ENCODE data around the gene CLCNKB.
"Not testable (repeated sequence)": the region's sequence is repeated elsewhere in the genome, so short reads cannot be mapped to it uniquely, and the experiment has no call there.

CLCNKB gene

DNA sequence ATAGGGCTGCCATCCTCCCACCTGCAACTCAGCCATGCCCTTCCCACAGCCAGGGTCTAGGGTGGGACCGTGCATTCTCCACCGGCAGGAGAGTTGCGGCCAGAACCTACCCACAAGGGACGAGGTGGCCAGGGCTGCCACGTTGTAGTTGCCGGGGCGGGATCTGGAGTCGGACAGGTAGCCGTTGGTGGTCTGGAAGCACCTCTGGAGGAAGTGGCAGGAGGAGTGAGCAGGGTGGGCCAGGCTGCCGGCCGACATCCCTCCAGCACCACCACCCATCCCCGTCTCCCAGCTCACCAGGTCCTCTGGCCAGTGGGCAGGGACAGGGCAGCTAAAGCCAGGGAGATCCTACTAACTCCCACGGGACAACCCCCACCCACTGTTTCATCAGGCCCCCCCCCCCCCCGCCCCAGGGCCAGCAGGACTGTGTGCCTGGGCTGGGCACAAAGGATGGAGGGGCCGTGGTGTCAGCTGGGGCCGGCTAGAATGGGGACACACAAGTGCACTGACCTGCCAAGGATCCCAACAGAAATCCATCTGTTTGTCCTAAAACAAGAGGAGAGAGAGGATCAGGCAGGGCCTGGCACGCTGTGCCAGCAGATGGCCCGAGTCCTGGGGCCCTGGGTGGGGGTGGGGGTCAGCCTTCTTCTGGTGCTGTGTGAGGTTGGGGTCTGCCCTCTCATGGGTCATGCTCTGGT, 18.6 kb downstream of the CLCNKB start:
- DNase-seq = not testable (repeated sequence)

DNA sequence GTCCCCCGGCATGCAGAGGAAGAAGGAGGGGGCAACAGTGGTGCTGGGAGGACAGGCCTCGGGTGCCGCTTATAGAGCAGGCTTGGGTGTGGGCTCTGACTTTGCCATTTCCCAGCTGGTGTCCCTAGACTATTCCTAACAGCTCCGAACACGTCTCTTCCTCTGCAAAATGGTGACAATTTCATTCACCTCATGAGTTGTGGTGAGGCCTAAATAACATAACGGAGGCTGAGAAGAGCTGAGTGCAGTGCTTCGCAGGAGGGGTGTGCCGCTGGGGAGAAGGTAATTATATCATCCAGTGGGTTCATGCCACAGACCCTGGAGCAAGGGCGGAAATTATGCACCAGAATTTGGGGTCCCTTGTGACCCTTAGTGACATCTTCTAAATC, 19.1 kb downstream of the CLCNKB start:
- DNase-seq = not testable (repeated sequence)

DNA sequence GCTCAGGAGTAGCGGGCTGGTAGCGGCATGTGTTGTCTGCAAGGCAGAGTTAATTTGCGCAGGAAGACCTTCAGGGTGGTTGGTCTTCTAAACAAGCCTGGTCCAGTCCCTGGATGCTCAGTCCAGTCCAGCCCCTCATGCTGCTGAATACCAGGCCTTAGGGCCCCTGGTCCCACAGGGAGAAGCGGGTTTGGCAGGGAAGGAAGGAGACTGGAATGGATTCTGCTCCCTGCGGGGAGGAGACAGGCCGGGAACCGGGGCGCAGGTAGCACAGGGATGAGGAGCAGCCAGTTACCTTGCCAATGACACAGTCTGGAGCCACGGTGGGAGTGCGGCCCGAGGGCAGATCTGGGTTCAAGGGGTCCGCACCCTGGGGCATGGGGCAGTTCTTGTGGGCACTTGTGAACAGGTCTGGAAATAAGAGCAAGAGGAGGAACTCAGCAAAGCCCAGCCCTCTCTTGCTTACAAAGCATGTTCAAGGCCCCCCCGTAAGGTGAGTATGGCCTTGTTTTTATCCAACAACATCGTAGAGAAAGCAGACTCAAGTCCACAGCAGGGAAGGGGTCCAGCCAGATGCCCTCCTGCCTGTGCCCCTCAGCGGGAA, 19.7 kb downstream of the CLCNKB start:
- DNase-seq = no peak

DNA sequence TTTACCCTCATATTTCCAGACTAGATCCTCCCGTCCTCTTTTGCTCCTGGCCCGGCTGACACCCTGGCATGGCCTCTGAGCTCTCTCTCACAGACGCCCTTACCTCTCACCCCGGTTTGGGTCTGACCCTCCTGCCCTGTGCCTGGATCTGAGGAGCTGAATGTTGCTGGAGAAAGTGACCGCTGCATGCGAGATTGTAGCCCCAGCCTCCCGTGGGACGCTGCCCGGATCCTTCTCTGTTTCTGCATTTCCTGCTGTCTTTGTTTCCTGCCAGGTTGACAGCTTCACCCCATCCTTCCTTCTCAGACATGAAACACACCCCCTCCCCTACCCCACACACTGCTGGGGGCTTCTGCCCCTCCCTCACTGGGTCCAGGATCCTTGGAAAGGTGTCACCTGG, 20.3 kb downstream of the CLCNKB start:
- DNase-seq = no peak

DNA sequence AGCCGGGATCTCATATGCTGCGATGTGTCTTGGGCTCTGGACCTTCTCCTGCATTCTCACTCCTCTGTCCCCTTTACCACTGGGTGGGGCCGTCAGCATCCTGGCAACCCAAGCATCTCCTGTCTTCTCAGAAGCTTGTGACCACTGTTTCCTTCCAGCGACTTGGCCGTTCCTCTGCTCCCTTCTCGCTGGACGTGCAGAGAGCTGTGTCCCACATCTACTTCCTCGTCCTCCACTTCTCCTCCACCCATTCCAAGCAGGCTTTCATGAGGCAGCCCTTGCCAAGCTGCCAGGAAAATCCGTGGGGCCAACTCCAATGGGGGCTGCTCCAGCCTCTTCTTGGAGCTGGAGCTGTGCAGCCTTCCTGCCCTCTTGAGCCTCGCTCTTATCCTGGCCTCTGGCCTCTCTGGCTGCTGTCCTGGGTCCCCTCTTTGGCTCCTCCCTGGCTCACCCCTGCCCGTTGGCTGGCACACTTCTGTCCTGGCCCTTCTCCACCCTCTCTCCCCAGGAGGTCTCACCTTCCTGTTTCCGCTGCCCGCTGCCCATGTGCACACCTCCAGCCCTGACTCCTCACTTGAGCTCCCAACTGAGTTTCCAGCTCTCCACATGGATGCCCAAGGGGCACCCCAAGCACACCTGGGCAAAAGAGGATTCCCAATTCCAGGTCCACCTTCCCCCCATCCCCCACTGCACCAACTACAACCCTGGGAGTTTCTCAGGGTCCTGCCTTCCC, 21.1 kb downstream of the CLCNKB start:
- no peak for DNase-seq

DNA sequence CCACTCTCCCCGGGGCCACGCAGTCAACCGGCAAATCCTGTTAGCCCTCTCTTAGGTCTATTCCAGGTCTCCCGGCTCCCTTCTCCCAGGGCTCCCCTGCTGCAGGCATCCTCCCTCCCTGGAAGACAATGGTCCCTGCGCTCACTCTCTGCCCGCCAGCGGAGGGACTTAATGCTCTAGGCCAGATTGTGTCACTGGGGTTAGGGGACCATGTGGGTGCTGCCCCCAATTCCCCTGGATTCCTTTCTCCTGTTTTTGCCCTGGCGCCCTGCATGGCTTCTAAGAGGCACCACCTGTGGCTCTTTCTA, 21.6 kb downstream of the CLCNKB start:
- no peak for DNase-seq

DNA sequence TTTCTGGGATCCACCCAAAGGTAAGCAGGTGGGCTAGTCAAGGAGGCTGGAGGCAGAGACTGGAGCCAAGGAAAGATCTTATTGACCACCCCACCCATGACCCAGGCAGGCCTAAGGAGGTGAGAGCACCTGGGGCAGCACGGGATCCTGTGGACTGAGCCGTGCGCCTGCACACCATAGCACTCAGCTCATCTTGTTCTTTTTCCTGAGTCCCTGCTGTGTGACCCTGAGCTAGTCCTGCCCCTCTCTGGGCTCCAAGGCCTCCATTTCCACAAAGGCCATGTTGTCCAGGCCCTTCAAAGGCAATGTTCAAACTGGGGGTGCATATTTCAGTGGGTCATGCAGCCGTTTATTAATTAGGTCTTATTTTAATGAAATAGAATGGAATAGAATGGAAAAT, 22.7 kb downstream of the CLCNKB start:
- DNase-seq = no peak

DNA sequence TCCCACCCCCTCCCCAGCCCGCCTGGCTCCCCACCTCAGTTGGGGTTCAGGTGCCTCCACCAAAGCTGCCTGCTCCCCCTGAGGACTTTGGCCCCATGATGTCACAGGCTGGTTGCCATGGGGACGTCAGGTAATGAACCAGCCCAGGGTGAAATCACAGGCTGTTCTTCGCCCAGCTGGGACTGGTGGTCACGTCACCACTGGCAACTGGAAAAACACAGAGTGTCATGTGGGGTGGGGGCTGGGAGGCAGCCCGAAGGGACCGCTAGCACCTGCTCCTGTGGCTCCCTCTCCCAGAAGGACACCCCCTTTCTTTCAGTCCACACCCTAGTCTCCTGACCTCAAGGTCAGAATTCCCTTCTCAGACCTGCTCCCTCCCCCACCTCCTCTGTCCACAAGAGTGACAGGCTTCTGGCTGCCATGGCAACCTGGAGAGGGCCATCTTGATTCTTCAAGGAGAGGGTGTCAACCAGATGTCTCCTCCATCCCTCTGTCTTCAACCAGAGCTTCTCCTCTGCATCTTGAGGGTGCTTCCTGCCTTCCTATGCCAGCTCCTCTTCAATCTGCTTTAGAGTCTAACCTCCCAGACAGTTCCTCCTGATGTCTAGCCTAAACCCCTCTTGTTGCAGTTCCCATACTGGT, 23.7 kb downstream of the CLCNKB start:
- no peak for DNase-seq

DNA sequence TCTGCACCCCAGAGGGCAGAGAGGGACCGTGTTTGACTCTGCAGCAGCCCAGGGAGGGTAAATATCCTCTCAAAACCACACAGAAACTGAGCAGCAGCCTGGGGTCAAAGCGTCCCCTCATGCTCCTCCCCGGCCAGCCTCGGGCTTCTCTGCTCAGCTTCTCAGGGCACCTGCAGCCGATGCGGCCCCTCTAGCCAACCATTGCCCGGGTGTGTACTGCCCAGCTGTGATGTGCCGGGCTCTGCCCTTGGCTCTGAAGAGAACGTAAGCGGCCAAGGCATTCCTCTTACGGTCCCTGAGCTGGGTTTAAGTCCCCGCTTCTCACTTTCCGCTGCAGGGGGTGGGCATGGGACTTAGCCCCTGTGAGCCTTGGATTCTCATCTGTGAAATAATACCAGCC, 24.4 kb downstream of the CLCNKB start:
- no peak for DNase-seq

DNA sequence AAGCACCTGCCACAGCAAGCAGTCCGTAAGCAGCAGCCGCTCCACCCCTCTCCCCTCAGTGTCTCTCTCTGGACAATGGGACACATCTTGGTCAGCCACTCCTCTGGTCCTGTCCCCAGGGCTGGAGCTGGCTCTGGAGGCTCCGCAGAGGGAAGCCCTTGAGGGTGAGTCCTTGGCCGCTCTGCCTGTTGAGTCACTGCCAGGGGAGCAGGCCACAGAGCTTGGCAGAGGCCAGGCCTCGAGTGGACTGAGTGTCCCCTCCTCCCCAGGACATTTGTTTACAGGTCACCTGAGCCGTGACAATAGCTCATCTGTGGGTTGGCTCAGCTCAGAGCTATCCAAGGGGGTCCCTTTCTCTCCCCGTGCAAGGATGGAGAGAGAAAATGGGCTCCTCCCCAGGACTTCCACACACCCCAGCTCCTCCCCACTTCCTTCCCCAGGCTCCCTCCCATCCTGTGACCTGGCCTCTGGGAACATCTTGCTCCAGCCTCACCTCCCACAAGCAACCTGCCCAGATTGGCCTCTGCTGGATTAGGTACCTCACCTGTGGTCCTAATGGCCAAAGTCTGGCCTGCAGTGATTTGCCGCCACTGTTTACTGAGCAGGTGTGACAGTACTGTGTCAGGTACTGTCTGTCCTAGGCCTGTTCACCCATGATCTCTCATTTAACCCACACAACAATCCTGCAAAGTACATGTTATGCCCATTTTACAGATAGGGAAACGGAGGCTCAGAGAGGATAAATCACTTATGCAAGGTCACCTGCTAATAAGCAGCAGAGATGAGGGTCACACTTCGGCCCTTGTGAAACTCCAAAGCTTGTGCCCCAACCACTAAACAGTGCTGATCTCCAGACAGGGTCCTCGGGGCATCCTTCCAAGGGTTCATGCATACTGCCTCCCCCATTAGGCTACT, 25.0 kb downstream of the CLCNKB start:
- DNase-seq = no peak

DNA sequence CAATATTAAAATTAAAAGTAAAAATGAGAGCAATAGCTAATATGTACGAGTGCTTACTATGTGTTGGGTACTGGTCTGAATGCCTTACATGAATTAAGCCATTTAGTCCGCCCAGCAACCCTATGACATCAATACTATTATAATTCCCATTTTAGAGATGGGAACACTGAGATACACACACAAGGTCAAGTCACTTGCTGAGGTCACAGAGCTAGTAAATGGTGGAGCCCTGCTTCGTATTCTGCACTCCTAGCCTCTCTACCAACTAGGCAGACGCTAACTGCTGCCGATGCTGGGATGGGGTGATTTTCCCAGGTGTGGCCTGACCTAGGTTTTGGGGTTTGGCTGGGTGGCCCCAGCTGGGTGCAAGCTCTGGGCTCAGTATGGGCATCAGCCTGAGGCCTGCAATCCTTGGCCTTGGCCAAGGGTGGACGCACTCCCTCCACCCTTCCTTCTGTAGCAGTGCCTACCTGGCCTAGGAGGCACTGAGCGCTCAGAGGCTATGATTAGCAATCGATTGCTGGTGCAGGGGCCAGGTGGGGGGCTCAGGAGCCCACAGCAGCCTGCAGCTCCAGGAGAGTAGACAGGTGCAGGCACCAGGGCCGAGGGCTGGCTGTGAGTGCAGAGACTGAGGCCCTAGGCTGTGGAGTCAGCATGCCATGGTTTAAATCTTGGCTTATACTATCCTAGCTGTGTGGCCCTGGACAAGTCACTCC, 27.2 kb downstream of the CLCNKB start:
- no peak for DNase-seq

DNA sequence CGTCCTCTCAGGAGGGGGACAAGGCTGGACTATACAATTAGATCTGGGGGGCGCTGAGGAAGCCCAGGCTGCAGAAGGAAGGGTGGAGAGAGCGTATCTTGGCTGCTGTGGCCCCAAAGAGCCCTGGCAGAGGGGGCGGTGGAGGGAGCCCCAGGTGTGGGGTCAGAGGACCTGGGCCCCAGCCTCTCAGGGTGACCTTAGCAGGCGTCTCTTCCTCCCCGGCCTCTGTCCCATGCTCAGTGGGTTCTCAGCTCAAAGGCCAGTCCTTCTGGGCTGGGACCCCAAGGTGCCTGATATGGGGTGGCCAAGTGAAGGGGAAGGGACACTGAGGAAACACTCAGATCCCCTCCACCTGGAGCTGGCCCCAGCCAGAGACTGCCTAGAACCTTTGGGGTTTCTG, 28.0 kb downstream of the CLCNKB start:
- no peak for DNase-seq

DNA sequence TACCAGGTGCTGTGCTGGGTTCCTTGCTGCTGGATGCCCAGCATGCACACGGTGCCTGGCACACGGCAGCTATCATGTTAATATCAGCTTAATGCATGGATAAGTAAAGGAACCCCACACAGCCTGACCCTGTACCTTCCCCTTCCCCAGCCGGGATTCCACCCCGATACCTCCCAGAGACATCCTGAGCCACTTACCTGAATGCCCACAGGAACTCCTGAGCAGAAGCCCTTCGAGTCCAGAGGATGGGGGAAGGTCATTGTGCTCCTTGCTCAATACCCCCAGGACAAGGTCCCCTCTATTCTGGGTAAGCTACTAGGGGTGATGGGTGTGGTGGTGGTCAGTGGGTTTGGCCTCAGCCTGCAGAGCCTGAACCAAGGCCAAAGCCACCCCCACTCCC, 28.5 kb downstream of the CLCNKB start:
- DNase-seq = no peak

DNA sequence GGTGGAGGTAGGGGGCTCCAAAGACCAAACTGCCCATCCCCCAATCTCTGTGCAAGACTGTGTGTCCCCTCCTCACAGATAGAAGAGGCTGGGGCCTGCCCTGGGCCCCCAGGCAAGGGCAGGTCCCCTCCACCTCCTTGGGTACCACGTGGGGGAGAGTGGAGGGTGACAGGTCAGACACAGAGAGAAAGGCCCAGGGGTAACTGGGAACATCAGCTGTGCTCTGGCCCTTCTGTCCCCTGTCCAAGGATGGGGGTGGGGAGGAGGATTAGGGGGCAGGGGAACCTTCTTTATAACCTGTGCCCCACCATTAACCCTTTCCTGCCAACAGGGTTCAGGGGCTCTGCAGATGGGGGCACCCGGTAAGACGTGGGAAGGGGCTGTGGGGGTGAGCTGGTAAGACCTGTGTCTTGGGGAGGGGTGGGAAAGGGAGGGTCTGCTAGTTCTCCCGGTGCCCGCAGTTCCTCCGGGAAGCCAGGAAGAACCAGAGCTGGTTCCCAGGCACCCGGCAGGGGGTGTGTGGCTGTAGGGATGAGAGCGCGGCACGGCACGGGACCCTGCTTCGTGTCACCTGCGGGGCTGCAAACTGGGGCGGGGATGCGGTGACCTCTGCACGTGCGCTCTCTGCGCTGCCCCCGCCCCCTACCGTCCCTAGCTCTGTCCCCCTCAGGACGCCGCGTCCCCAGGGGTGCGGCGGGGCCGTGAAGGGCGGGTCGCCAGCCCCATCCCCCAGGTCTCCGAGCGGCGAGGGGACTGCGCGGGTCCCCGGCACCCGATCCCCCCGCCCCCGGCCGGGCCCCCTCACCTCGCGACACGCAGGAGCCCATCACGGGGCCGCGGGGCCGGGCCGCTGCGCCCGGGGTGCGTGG, 29.3 kb downstream of the CLCNKB start:
- DNase-seq = no peak

DNA sequence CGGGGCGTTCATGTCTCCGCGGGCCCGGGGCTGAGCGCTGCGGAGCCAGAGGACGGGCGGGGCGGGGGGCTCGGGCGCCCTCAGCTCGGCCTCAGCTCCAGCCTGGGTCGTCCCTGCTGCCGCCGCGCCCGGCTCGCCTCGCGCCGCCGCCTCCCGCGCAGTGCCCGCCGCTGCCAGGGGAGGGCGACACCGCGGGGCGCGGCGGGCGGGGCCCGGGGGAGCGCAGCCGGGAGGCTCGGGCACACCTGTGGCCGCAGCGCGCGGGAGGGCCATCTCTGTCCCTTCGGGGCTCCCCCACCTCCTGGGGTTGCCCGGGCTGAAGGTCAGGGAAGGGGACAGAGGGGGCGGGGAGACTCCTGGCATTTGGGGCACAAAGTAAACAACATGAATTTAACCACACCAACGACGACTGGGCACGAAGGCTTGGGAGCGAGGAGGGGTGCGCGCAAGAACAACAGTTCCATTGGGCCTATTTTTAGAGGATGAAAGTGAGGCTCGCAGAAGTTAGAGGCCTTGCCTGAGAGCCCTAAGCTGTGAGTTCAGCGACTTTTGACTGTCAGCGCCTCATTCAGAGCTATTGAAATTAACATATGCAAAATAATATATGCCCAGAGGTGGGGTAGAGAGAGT, 30.0 kb downstream of the CLCNKB start, which contains the start of gene FAM131C:
TSS of gene FAM131C (minus strand) at position 162 of the 630 bp plus-strand sequence. CDS start 209 bp downstream, outside the sequence.
- DNase-seq = peak; percentile 15

DNA sequence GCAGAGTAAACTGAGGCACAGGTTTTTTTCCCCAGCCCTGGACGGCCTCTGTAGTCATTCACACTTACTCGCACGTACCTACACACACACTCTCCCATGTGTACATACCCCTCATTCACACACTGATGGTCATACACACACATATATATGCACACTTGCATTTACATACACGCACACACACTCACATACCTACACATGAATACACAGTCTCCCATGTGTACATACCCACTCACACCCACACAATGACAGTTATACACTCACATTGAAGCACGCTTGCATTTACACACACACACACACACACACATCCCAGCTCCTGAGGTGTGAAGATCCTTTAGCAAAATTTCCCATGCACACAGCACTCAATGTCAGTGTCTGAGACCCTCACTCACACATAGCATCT, 30.6 kb downstream of the CLCNKB start:
- no peak for DNase-seq

DNA sequence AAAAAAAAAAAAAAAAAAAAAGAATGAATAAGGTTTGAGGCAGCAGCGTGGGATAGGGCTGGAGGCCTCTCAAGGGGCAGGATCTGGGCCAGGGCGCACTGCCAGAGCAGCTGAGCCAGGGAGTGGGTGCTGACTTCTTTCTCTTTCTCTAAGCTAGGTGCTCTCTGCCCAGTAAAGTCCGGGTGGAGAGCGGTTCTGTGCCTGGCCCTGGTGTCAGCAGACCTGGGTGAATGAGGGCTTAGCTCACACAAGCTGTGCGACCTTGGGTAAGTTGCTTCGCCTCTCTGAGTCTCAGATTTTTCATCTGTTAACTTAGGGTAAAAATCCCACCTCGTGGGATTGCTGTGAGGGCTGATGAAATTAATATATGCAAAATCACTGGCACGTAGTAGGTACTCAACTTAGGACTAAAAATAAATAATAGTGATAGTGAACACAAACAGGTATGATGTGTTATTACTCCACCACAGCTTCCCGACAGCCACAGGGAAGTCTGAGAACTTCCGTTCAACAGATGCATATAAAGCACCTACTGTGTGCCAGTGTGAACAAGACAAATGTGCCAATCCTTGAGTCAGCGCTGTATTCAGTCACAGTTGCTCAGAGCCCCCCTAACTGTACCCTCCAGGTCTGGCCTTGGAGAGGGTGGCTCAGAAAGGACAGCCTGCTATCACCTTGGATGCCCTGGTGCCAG, 31.9 kb downstream of the CLCNKB start:
- DNase-seq = no peak

DNA sequence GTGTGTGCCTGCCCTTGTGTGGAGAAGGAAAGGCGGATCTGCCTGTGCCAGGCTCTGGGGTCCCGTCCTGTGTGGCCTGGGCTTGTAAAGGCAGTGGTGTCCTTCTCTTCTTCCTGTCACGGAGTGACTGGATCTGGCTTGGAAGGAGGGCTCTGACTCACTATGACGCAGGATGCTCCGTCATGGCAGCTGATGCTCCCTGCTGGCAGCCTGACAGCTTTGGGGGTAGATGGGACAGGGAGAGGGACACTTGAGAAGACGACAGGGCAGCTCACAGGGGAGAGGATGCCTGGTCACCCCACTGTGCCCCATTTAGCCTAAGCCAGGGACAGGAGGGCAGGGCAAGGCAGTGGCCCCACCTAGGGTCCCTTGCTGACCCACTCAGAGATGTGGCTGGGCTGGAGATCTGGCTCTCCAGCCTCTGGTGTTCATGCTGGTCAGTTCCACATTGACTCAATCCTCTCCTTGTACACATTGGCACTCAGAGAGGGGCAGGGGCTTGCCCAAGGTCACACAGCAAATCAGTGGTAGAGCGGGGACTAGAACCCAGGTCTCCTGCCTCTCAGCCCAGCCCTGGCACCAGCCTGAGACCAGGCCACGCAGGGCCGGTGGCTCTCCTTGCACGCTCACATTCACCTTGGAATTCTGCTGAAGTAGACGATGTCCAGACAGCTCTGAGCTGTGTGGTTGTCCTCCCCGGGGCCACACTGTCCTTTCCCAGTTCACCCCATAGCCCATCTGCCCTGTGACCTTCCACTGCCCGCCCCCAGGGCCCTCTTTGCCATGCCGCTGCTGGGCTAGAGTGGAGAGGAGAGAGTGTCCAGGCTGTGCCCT, 32.7 kb downstream of the CLCNKB start:
- no peak for DNase-seq

DNA sequence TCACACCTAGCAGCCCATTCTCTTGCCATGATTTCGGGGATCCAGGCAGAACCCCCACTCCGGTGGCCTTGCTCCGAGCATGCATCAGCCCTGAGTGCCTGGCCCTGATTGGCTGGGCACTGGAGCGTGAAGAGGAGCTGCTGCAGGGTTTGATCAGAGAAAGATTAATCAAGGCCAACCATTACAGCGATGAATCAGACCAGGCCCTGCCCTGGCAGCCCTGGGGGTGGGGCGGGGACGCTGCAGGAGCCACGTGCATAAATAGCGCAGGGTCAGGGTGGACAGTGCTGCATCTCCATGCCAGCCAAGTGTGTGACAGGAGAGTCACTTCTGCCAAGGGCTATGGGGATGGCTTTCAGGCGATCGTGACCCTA, 33.3 kb downstream of the CLCNKB start:
- DNase-seq = no peak

Data from activated CD4-positive, alpha-beta T cell treated with anti-CD3 and anti-CD28 coated beads for 1 hour (primary cell).